MM.1S (cell line): ENCODE results near the gene GPR180.

Experiments
- EZH2 ChIP-seq: fragments of 300-600 bp; sonication (generic); optimal IDR thresholded peaks from 2 replicates; pipeline ENCODE3; 2017; ENCODE audit warnings: low read depth, mild to moderate bottlenecking, antibody characterized with exemption, low read length, mixed read lengths
- EZH2phosphoT487 ChIP-seq: fragments of 300-600 bp; sonication (generic); IDR thresholded peaks from 2 replicates; pipeline ENCODE4 v1.6.1; 2018; ENCODE audit warnings: antibody characterized with exemption, low read length
- TF ChIP-seq, protein P1 (sequence below): fragments of 300-600 bp; sonication (generic); IDR thresholded peaks from 2 replicates; pipeline ENCODE4 v1.5.1; 2016; ENCODE audit warnings: antibody characterized with exemption, low read length, mixed read lengths

DNA sequence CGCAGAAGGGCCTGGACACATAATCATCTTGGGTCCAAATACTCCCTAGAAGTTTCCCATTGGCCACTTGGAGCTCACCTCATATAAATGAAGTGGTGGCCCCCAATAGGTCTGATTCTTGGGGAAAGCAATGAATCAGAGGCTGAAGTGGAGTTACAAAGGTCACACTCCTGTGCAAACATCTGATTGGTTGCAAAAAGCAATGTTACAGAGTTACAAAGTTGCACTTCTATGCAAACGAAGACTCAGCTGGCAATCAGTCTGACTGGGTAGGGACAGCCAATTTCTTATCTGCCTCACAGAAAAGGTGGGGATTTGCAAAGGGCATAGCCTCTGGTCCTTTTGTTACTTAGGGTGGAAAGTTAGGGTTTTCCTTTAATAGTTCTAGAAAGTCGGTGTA, 1.8 kb upstream of the GPR180 start:
- TF ChIP-seq, protein P1, sequence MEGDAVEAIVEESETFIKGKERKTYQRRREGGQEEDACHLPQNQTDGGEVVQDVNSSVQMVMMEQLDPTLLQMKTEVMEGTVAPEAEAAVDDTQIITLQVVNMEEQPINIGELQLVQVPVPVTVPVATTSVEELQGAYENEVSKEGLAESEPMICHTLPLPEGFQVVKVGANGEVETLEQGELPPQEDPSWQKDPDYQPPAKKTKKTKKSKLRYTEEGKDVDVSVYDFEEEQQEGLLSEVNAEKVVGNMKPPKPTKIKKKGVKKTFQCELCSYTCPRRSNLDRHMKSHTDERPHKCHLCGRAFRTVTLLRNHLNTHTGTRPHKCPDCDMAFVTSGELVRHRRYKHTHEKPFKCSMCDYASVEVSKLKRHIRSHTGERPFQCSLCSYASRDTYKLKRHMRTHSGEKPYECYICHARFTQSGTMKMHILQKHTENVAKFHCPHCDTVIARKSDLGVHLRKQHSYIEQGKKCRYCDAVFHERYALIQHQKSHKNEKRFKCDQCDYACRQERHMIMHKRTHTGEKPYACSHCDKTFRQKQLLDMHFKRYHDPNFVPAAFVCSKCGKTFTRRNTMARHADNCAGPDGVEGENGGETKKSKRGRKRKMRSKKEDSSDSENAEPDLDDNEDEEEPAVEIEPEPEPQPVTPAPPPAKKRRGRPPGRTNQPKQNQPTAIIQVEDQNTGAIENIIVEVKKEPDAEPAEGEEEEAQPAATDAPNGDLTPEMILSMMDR, result no peak
- TF ChIP-seq EZH2 (no peak), EZH2phosphoT487 (no peak)
